GM18498 (cell line): ENCODE results near the gene POPDC3.

Experiments
- ATAC-seq: cut with Tn5 transposase; IDR thresholded peaks from one replicate; pipeline ENCODE4 v1.9.1; 2021; ENCODE audit warnings: mild to moderate bottlenecking, moderate library complexity; ENCODE audit not compliant: unreplicated experiment

The POPDC3 gene

DNA sequence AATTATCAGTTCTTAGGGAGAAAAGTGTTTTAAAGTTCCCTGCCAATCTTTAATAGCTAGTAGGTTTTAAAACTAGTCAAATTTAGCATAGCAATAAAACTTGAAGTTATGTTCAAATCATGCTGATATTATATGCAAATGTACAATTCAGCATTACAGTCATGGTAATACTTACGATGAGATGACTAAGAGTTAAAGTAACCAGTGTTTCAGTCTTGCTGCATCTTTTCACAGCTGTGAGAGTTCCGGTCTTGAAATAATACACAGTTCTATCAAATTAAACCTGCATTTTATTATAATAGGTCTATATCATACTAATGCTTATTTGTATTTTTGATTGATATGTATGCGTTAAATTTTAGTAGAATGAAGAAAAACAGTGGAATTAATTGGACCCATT, 26.1 kb downstream of the POPDC3 start:
- ATAC-seq = no peak

GRCh38 chr6:105152880-105153279, 26.9 kb downstream of the POPDC3 start:
- no peak for ATAC-seq

GRCh38 chr6:105151644-105152043, 28.2 kb downstream of the POPDC3 start:
- ATAC-seq = no peak

DNA sequence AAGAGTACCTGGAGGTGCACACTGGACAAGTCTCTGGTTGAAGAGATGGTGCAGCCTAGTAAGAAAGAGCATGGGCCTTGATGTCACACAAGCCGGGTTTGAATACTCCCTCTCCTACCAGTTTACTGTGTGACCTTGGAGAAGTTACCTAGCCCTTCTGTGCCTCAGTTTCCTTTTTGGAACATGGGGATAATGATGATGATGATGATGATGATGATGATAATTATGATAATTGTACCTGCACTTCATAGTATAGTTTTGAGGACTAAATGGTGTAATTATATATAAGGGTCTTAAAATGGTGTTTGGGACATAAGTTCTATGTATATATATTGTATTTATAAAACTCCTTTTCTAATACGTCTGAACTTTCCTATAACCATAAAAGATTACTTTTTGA, 41.7 kb downstream of the POPDC3 start:
- no peak for ATAC-seq

- ATAC-seq = no peak
These were observed 42.4 kb downstream of the POPDC3 start for GRCh38 chr6:105137388-105137787.

DNA sequence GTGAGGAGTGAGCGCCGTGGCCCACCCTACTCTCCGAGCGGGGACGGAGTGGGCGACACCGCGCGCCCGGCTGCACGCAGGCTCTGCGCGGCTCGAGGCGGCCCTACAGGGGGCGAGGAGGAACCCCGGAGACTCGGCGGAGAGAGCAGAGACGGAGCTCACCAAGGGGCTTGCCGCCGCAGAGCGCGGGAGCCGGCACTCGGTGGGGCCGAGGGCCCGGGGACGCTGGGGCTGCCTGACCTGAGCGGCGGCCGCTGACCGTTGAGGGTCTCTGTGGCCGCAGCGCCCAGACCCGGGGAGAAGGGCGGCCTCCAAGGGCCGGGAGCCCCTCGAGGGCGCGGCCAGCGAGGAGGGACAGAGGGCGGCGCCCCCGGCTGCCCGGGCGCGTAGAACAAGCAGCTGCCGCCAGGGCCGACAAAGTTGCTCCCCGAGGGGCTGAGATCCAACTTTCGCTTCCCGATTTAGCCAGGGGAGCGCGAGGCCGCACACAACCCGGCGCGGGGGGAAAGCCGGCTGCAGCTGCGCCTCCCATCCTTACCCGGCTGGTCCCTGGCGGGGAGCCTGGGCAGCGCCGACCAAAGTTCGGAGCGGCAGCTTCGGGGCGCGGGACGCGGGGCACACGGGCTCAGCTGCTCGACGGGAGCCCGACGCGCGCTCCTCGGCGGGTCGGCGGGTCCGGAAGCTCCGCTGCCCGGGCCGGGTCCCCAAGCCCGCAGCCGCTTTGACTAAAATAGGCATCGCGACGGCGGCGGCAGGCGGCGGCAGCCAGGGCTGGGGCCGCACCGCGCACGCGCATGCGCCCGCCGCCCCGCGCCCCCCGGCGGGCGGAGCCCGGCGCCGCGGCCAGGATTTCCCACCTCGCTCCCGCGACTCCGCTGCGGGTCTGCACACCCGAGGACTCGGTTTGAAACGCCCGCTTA, 43.1 kb downstream of the POPDC3 start:
- ATAC-seq = peak; percentile 67

- ATAC-seq = no peak
These were observed 43.8 kb downstream of the POPDC3 start for GRCh38 chr6:105135907-105136430.

- no peak for ATAC-seq
These were observed 44.8 kb downstream of the POPDC3 start for GRCh38 chr6:105135056-105135455.

GRCh38 chr6:105122717-105123116, 57.1 kb downstream of the POPDC3 start:
- no peak for ATAC-seq

- ATAC-seq = no peak
These were observed 57.8 kb downstream of the POPDC3 start for GRCh38 chr6:105121981-105122380.

DNA sequence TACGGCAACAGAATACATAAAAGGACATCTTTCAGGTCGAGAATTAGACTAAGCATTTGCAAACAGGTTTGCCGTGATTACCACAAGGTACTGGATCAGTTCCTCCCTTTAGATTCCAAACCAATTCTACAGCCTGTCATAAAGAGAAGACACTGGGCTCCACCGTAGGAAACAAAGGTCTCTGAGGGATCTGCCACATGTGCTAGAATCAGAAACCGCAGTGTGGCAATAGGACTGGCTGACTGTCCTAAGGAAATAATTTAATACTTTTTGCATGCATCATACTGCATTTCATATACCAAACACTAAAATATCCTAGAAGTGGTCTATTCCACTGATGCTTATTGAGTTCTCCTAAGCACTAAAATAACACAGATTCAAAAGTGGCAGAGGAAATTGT, 59.2 kb downstream of the POPDC3 start:
- ATAC-seq = no peak

GRCh38 chr6:105116150-105116549, 63.7 kb downstream of the POPDC3 start:
- ATAC-seq = no peak

GRCh38 chr6:105113422-105113821, 66.4 kb downstream of the POPDC3 start:
- ATAC-seq = no peak

GRCh38 chr6:105112577-105112976, 67.2 kb downstream of the POPDC3 start:
- ATAC-seq = no peak

DNA sequence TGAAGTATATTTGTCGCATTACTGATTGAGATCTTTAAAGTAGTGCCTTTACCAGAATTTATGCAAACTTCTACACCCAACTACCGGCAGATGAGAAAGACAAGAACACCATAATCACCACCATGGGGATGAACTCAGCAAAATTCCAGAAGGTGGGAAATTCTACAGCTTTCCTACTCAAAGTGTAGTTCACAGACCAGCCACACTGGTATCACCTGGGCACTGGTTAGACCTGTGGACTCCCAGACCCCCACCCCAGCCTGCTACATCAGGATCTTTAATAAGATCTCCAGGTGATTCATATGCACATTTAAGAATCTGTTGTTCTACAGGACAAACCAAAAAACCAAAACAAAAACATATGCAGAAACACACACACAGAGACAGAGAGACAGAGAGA, 67.9 kb downstream of the POPDC3 start:
- no peak for ATAC-seq

DNA sequence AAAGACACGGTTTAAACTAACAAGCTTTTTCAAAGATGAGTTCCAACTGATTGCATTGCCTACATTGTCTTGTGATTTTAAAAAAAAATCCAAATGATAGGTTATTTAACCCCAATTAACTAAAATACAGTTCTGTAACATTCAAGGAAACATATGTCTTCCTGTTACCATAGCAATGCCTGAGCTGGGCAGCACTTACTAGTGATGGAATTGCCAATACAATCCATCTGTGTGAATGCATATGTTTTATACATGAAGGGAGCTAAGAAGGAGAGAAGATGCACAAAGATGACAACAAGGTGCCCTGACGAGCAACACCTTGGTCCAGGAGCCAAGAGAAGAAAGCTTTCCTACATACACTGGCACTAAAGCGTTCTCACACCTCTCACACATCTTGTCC, 68.7 kb downstream of the POPDC3 start:
- ATAC-seq = no peak

- ATAC-seq = no peak
These were observed 69.6 kb downstream of the POPDC3 start for GRCh38 chr6:105109955-105110895.

DNA sequence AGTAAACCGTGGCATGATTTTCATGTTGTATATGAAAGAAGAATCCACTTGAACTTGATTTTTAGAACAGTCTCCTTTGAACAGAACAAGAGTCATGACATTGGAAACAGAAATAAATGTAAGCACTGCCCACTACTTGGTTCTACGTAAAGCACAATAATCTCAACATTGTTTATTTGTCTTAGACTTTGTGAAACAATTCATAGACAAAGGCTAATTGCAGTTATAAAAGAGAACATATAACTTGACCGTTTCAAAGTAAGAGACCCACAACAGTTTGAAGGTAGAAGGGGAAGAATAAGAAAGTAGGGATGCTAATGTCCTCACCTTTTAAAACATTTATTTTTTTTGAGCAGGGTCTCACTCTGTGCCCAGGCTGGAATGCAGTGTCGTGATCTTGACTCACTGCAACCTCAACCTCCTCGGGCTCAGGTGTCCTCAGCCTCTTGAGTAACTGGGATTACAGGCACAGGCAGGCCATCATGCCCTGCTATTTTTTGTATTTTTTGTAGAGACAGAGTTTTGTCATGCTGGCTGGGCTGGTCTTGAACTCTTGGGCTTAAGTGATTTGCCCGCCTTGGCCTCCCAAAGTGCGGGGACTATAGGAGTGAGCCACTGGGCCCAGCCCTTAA, 71.1 kb downstream of the POPDC3 start:
- ATAC-seq = no peak
